SKM-1 (cell line): ENCODE measurements around the gene BIVM.
"Not testable (repeated sequence)": the region's sequence is repeated elsewhere in the genome, so short reads cannot be mapped to it uniquely, and the experiment has no call there.

Experiments used
- DNase-seq: peaks from one replicate; lab custom pipeline; 2025; ENCODE audit not compliant: unreplicated experiment; lab: John Stamatoyannopoulos, UW

The BIVM gene, protein sequence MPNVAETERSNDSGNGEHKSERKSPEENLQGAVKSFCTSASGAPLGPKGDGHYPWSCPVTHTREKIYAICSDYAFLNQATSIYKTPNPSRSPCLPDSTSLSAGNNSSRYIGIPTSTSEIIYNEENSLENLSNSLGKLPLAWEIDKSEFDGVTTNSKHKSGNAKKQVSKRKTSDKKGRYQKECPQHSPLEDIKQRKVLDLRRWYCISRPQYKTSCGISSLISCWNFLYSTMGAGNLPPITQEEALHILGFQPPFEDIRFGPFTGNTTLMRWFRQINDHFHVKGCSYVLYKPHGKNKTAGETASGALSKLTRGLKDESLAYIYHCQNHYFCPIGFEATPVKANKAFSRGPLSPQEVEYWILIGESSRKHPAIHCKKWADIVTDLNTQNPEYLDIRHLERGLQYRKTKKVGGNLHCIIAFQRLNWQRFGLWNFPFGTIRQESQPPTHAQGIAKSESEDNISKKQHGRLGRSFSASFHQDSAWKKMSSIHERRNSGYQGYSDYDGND

DNA sequence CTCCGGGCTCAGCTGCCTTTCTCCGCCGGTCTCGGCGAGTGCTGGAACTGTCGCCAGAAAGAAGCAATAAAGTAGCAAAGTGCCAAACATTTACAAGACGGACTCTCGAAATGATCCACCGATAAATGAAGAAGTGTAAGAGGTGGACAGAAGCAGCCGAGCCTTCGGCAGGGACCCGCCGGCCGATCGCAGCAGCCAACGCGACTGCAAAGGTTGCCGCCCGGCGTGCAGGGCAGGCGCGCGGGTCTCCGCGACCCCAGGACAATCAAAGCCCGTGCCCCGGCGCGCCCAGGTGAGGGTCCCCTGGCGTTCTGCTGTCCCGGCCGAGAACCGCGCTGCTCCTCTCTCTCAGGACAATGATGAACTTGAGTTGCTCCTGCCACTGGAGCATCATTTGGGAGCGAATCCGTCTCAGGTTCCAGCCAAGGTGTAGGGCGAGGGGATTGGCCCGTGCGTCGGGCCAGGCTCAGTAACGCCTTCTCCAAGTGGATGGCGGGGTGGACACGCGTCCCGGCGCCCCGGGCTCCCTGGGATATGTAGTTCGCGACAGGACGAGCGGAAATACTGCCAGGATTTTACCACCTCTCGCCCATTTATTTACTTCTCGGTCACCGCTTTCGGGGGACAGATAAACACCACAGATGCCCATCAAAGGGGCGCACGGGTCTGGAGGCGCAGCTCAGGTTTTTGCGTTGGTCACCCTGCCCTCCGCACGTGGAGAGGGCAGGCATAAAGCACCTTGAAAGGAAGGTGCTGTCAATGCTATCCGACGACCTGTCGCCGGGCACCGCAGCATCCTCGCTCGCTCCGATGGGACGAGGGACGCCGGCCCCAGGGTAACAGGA lies at the start of gene BIVM, which contains the start of gene POGLUT2:
Gene BIVM (plus strand): TSS at position 539 of the 845 bp plus-strand sequence. CDS start 8,149 bp downstream, outside the sequence.
Gene POGLUT2 (minus strand): TSS at position 396 of the 845 bp plus-strand sequence. CDS start 306 bp downstream, at position 90.
- peak; percentile 78 for DNase-seq

DNA sequence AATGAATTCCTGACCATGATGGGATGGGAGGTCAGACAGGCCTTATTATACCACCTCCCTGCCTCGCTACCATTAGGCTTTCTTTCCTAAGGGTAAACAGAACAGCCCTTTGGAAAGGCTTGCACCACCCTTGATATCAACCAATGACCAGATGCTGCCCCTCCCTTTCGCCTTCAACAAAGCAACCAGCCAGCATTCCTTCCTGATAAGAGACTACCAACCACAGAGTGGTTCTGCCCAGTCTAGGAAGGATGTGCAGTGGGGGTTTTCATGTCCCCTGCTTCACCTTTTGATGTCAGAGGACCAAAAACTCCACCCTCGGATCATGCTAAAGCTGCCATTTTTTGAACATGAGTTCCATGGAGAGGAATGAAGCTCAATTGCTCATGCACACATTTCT lies 47.0 kb upstream of the BIVM start:
- DNase-seq, result no peak

DNA sequence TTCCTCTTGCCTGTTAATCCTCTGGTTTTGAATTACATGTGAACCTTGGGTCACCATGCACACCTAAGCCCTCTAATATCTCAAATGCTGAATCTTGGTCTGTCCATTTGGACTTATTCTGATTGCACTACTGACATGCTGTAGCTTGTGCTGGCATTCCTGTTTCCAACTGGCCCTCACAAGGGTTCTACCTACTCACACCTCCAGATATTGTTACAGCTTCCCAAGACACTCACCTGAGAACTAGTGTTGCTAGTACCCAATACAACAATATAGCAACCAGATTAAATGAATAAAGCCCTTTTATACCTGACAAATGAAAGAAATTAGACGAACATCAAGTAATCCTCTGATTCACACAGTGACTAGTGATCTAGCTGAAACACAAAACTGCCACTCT lies 41.9 kb upstream of the BIVM start:
- DNase-seq, result no peak

DNA sequence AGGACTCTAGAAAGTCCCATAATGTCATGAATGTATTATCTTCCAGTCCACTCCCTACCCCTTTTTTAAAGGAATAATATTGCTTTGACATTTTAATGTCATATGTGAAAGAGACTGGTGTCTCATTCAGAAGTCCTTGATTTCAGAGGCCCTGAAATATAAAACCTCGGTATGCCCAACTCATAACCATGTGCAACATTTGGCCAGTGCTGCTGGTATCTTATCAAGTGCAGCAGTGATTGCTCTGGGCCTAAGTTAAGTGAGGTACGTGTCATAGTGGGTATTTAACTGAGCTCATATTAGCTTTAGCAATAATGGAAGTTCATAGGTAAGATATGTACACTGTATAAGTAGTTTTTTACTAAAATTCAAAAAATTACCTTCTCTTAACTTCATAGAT lies 40.1 kb upstream of the BIVM start:
- DNase-seq, result no peak

GRCh38 chr13:102761071-102761470 lies 37.8 kb upstream of the BIVM start:
- DNase-seq, result no peak

DNA sequence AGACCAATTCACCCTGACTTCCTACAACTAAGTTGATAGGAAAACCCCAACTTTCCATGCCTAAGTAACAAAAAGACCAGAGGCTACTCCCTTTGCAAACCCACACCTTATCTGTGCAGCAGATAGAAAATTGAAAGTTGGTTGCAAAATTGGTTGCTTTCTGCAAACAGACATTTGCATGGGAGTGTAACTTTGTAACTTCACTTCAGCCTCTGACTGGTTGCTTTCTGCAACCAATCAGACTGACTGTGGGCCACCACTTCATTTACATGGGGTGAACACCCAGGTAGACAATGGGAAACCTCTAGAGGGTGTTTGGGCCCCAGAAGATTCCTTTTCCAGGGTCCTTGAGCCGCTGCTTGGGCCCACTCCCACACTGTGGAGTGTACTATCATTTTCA lies 35.2 kb upstream of the BIVM start:
- no peak for DNase-seq

- DNase-seq, result no peak
Observed at GRCh38 chr13:102768909-102769308, 30.0 kb upstream of the BIVM start.

DNA sequence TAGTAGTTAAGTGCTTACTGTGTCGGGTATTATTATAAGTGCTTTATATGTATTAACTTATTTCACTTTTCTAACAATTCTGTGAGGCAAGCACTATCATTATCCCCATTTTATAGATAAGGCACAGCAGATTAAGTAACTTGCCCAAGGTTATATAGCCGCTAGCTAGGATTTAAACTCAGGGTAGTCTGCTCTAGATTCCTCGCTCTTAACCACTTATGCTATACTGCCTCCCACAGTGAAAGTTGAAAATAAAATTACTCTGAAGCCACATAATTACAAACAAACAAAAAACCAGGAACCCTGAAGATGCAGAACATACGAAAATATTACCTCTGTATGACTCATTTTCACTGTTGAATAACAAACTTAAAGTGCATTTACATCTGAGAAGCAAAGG lies 29.2 kb upstream of the BIVM start:
- no peak for DNase-seq

DNA sequence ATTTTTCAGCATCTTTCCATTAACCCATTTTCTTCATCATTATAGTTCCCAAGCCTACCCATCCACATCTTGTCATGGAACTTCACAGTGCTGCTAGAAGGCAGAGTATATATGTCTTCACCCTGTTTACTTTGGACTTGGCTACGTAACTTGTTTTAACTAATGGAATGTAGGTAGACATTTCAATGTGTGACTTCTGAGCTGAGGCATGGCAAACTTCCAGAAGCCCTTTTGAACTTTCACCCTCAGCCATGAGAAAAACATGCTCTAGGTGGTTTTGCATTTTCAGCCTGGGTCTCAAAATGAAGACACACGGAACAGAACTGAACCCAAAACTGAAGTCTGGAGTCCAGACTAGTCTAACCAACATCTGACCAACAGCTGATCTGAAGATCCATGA lies 28.5 kb upstream of the BIVM start:
- no peak for DNase-seq

DNA sequence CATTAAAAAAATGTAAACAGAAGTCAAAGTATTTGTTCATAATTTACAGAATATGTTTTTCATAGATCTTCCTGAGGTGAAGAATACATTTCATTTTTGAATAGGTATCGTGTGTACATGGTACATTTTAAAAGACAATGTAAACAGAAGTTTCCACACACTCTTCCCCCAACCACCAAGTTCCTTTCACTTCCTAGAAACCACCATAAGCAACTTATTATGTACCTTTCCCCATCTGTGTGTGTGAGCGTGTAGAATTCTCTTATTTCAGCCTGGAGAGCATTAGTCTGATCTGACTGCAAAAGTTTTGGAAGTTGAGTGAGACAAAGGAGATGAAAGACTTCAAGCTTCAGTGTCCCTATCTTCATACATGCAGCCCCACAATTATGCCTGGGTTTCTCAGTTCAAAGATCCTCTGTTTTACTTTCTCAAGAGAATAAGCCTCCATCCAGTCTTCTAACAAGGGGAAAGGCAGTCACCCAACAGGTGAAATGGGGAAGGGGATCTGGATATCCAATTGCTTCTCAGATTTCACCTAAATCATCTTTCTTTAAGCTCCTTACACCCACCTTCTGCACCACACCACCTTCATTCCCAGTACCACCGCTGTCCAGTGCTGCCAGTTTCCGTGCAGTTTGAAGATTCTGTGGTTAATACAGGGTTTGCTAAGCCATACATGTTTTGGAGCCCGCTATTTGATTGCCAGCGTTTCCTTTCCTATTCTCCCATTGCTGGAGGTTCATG lies 27.4 kb upstream of the BIVM start:
- DNase-seq, result no peak

GRCh38 chr13:102772042-102772425 lies 26.9 kb upstream of the BIVM start:
- DNase-seq, result no peak

- DNase-seq, result peak; percentile 70
Observed at GRCh38 chr13:102773441-102774213, 25.3 kb upstream of the BIVM start, which contains the start of gene TEX30. TEX30 (minus strand) TSS chr13:102773786; CDS start chr13:102770026, 3,760 bp downstream.

GRCh38 chr13:102774214-102774568 lies 24.7 kb upstream of the BIVM start:
- no peak for DNase-seq

DNA sequence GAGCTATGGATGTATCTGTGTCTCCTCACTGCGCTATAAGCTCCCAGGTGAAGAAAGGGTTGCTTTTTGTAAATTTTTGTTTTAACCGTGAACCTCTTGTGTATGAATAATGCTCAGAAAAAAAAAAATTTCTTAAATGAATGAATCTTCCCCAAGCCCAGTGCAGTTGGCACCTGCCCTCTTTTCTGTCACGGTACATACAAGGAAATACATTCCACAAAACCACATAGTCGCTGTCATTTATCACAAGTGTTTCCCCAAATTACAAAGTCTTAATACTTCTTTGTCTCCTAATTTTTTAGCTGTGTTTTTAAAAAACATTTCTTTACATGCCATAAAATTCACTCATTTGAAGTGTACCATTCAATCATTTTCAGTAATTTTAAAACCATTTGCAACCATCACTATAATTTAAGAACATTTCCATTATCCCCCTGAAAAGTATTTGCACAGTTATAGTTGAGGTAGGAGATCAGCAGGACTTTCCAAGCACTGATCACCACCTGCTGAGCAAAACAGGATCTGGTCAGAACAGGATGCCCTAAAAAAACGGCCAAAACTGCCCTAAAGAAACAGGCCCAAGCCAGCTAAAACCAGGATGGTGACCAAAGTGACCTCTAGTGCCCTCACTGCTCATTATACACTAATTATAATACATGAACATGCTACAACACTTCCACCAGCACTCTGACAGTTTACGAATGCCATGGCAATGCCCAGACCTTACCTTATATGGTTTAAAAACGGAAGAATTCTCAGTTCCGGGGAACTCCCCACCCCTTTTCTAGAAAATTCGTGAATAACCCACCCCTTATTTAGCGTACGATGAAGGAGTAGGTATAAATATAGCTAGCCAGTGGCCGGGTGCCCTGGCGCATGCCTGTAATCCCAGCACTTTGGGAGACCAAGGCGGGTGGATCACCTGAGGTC lies 24.1 kb upstream of the BIVM start:
- DNase-seq, result no peak

DNA sequence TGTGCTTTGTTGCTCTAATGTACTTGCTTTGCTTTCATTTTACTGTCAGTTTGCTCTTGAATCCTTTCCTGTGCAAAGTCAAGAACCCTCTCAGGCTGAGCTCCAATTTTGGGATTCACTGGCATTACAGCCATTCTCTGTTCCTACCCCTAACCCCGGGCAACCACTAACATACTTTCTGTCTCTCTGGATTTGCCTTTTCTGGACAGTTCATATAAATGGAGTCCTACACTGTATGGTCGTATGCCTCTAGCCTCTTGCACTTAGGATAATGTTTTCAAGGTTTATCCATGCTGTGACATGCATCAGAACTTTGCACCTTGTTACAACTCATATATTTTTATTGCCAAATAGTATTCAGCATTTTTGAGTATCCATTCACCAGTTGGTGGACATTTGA lies 22.6 kb upstream of the BIVM start:
- DNase-seq, result no peak

GRCh38 chr13:102777736-102778135 lies 21.2 kb upstream of the BIVM start:
- no peak for DNase-seq

- no peak for DNase-seq
Observed at GRCh38 chr13:102779436-102780159, 19.3 kb upstream of the BIVM start.

DNA sequence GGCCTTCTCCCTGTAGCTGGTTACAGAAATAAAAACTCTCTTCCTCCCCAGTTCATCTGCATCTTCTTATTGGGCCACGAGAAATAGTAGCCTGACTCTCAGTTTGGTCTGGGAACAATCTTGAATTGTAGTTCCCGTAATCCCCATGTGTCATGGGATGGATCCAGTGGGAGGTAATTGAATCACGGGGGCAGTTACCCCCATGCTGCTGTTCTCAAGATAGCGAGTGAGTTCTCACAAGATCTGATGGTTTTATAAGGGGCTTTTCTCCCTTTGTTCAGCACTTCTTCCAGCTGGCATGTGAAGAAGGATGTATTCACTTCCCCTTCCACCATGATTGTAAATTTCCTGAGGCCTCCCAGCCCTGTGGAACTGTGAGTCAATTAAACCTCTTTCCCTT lies 18.3 kb upstream of the BIVM start:
- DNase-seq, result not testable (repeated sequence)

DNA sequence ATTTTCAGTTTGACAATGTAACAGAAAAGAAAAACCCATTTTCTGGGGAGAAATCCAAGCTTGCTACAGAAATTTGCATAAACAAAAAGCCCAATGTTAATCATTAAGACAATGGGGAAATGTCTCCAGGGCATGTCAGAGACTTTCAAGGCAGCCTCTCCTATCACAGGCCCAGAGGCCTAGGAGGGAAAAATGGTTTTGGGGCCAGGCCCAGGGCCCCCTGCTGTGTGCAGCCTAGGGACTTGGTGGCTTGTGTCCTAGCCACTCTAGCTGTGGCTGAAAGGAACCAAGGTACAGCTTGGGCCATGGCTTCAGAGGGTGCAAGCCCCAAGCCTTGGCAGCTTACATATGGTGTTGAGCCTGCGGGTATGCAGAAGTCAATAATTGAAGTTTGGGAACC lies 17.3 kb upstream of the BIVM start:
- no peak for DNase-seq
